CD14-positive monocyte (primary cell): ENCODE data around the gene ZNF407. TPM values are rescaled to one million over a fixed set of nuclear protein-coding genes. Genes with fewer than 3 reads are reported as not detected.

Experiments
- DNase-seq, 3 donors: peaks; one replicate each; pipeline ENCODE4 v3.0.0-alpha.2; 2011 to 2022
- H2AFZ ChIP-seq: 2 replicates; pipeline ENCODE4 v1.6.0; 2012; ENCODE audit warnings: mild to moderate bottlenecking, low read depth, low read length, inconsistent platforms; ENCODE audit not compliant: insufficient read depth, poor library complexity, severe bottlenecking
- H3K27ac ChIP-seq, 2 donors: 1 replicate in 1 of 2; 2 replicates in 1 of 2; pipeline ENCODE4 v1.5.1; 2012 to 2013; ENCODE audit warnings: low read length in 2 of 2, control low read depth in 1 of 2, inconsistent platforms in 1 of 2, low read depth in 1 of 2, mild to moderate bottlenecking in 1 of 2
- H3K27me3 ChIP-seq, 2 donors: one replicate each; pipeline versions ENCODE4 v1.6.0 to v1.6.1; 2011 to 2013; ENCODE audit warnings: low read length in 2 of 2; ENCODE audit not compliant: control insufficient read depth in 2 of 2, insufficient read depth in 2 of 2
- H3K36me3 ChIP-seq, 2 donors: replicated peaks in 1 of 2; 1 replicate in 1 of 2; 2 replicates in 1 of 2; pipeline versions ENCODE4 v1.5.1 to v1.6.1; 2012 to 2013; ENCODE audit warnings: low read length in 2 of 2, control low read depth in 1 of 2, inconsistent platforms in 1 of 2, mild to moderate bottlenecking in 1 of 2; ENCODE audit not compliant: insufficient read depth in 2 of 2, control insufficient read depth in 1 of 2
- H3K4me1 ChIP-seq, 2 donors: 1 replicate in 1 of 2; 2 replicates in 1 of 2; pipeline versions ENCODE4 v1.5.1 to v1.6.1; 2012 to 2013; ENCODE audit warnings: low read length in 2 of 2, control low read depth in 1 of 2, inconsistent platforms in 1 of 2, mild to moderate bottlenecking in 1 of 2, moderate library complexity in 1 of 2; ENCODE audit not compliant: insufficient read depth in 2 of 2, control insufficient read depth in 1 of 2
- H3K4me2 ChIP-seq: replicated peaks from 2 replicates; pipeline ENCODE3; 2012; ENCODE audit warnings: low read length, moderate library complexity, mild to moderate bottlenecking; ENCODE audit not compliant: poor library complexity, severe bottlenecking; ENCODE audit errors: extremely low read depth
- H3K4me3 ChIP-seq, 3 experiments: fragments of 200-600 bp in 1 of 3; sonication (generic) in 1 of 3; replicated peaks in 1 of 3; 1 replicate in 2 of 3; 2 replicates in 1 of 3; pipeline ENCODE4 v1.5.1; 2011 to 2013; ENCODE audit warnings: low read length in 3 of 3, mild to moderate bottlenecking in 3 of 3, control low read depth in 2 of 3, low read depth in 2 of 3, inconsistent platforms in 1 of 3, moderate library complexity in 1 of 3
- H3K79me2 ChIP-seq: 2 replicates; pipeline ENCODE4 v1.6.0; 2012; ENCODE audit warnings: mild to moderate bottlenecking, control low read depth, inconsistent platforms, low read length, moderate library complexity; ENCODE audit not compliant: insufficient read depth
- H3K9ac ChIP-seq: 2 replicates; pipeline ENCODE4 v1.6.0; 2017; ENCODE audit warnings: low read length, mild to moderate bottlenecking; ENCODE audit not compliant: insufficient read depth, poor library complexity, severe bottlenecking
- H3K9me3 ChIP-seq, 2 donors: replicated peaks in 1 of 2; 1 replicate in 1 of 2; 2 replicates in 1 of 2; pipeline versions ENCODE4 v1.5.1 to v1.6.1; 2012 to 2013; ENCODE audit warnings: low read length in 2 of 2, control low read depth in 1 of 2; ENCODE audit not compliant: control insufficient read depth in 1 of 2, insufficient read depth in 1 of 2
- H4K20me1 ChIP-seq: 2 replicates; pipeline ENCODE4 v1.6.0; 2012; ENCODE audit warnings: mild to moderate bottlenecking, low read length, control low read depth, moderate library complexity; ENCODE audit not compliant: insufficient read depth
- H3K27ac Mint-ChIP-seq, 7 donors: one replicate each; pipeline ENCODE4 v1.8.0; 2020; ENCODE audit warnings: mild to moderate bottlenecking in 7 of 7, mixed read lengths in 7 of 7, moderate library complexity in 6 of 7, inconsistent platforms in 2 of 7
- H3K27me3 Mint-ChIP-seq, 3 donors: one replicate each; pipeline ENCODE4 v1.8.0; 2021 to 2022; ENCODE audit warnings: low read depth in 3 of 3, mild to moderate bottlenecking in 3 of 3, mixed read lengths in 3 of 3, moderate library complexity in 3 of 3, inconsistent platforms in 1 of 3
- H3K36me3 Mint-ChIP-seq, 2 donors: one replicate each; pipeline ENCODE4 v1.8.0; 2020; ENCODE audit warnings: mixed read lengths in 2 of 2, inconsistent platforms in 1 of 2, mild to moderate bottlenecking in 1 of 2
- H3K4me1 Mint-ChIP-seq: one replicate; pipeline ENCODE4 v1.8.0; 2020; ENCODE audit warnings: mild to moderate bottlenecking, mixed read lengths
- H3K4me3 Mint-ChIP-seq, 2 donors: one replicate each; pipeline ENCODE4 v1.8.0; 2020; ENCODE audit warnings: mild to moderate bottlenecking in 2 of 2, mixed read lengths in 2 of 2, moderate library complexity in 1 of 2
- H3K9me3 Mint-ChIP-seq, 7 donors: one replicate each; pipeline ENCODE4 v1.8.0; 2020 to 2022; ENCODE audit warnings: mixed read lengths in 7 of 7, mild to moderate bottlenecking in 6 of 7, moderate library complexity in 6 of 7, inconsistent platforms in 2 of 7
- CTCF ChIP-seq: fragments of 200-600 bp; IDR thresholded peaks from one replicate; pipeline ENCODE4 v1.8.0; 2022; ENCODE audit warnings: antibody characterized with exemption, mild to moderate bottlenecking
- WGBS: methylation state at CpG from one replicate; pipeline ENCODE4 v1.1.5; 2013; ENCODE audit warnings: missing lambda C conversion rate; ENCODE audit not compliant: insufficient coverage; 5-methylcytosine and 5-hydroxymethylcytosine counted together
- intact Hi-C, 2 donors: fragments of 100-400 bp; cut with micrococcal nuclease; formaldehyde crosslinking; loops; one replicate each; pipeline versions ENCODE4 v1.15.0 to v1.15.1; 2023
- polyA plus RNA-seq, 3 donors: library from polyadenylated mRNA; depleted of rRNA in 1 of 3; unstranded in 2 of 3; stranded (reverse) in 1 of 3; fragments of 300-500 nt in 2 of 3; fragments of >200 nt in 1 of 3; fragmentation: Illumina TruSeq in 2 of 3; gene quantifications; 1 replicate in 2 of 3; 2 replicates in 1 of 3; pipeline ENCODE4 v1.2.3, GENCODE V29; 2012 to 2021

The ZNF407 gene
- polyA plus RNA-seq, 3 donors, result 1.3 to 3.6 (median 1.6) TPM

GRCh38 chr18:74831571-74832250 is 234.0 kb downstream of the ZNF407 start:
- Histone ChIP-seq H3K27ac (no peak overlapping the region), H4K20me1 (no peaks in the 10 kb centered on the region), H3K9me3 (no peaks in the 10 kb centered on the region), H3K27me3 (no peaks in the 10 kb centered on the region), H3K9ac (no peak overlapping the region), H3K79me2 (no peaks in the 10 kb centered on the region), H3K4me1 (no peaks in the 10 kb centered on the region), H3K4me2 (no peak overlapping the region), H3K36me3 (no peaks in the 10 kb centered on the region), H3K4me3 (no peak overlapping the region), H2AFZ (no peak overlapping the region)
- Mint-ChIP-seq H3K27me3 (peaks cover 0 to 4% (median 0%) of the 10 kb centered on the region in 3 donors), H3K4me1 (peaks cover 5% of the 10 kb centered on the region), H3K9me3 (no peaks in the 10 kb centered on the region), H3K27ac (peak overlapping the region in 1 of 7 donors; percentile 73), H3K4me3 (no peak overlapping the region), H3K36me3 (peaks cover 4 to 6% of the 10 kb centered on the region in 2 donors)
- WGBS, result 88% methylated on average over 9 of the region's 13 CpGs
- TF ChIP-seq CTCF, result no peak
- no peak for DNase-seq
- intact Hi-C loops, result loop anchor here in 1 of 2 donors (5.0 kb wide), 1 partner anchor 606 kb away; no protein-coding TSS in a partner anchor

- H3K4me3 Mint-ChIP-seq, result no peak overlapping the region
- Histone ChIP-seq H4K20me1 (no peaks in the 10 kb centered on the region), H3K9me3 (no peaks in the 10 kb centered on the region), H3K4me2 (no peak overlapping the region), H2AFZ (no peak overlapping the region), H3K27me3 (no peaks in the 10 kb centered on the region), H3K9ac (no peak overlapping the region), H3K4me3 (no peak overlapping the region), H3K27ac (no peak overlapping the region), H3K4me1 (no peaks in the 10 kb centered on the region), H3K79me2 (no peaks in the 10 kb centered on the region), H3K36me3 (no peaks in the 10 kb centered on the region)
- H3K27ac Mint-ChIP-seq, result no peak overlapping the region
- intact Hi-C loops, result loop anchor here in 1 of 2 donors (5.0 kb wide), 1 partner anchor 605 kb away; no protein-coding TSS in a partner anchor
- peaks cover 5% of the 10 kb centered on the region for H3K4me1 Mint-ChIP-seq
- DNase-seq, result no peak
- no peaks in the 10 kb centered on the region for H3K9me3 Mint-ChIP-seq
- no peak for TF ChIP-seq CTCF
- peaks cover 4 to 6% of the 10 kb centered on the region in 2 donors for H3K36me3 Mint-ChIP-seq
- peaks cover 0 to 4% (median 0%) of the 10 kb centered on the region in 3 donors for H3K27me3 Mint-ChIP-seq
These were observed 234.7 kb downstream of the ZNF407 start for GRCh38 chr18:74832381-74832780.
